RPMI8226 (cell line): ENCODE measurements around the gene TBXAS1.
A peak's percentile ranks its signal among the peaks of the same experiment; 100 is the strongest.

Experiments used
- DNase-seq: peaks from one replicate; pipeline ENCODE4 v3.0.0-alpha.2; 2015

Gene TBXAS1

DNA sequence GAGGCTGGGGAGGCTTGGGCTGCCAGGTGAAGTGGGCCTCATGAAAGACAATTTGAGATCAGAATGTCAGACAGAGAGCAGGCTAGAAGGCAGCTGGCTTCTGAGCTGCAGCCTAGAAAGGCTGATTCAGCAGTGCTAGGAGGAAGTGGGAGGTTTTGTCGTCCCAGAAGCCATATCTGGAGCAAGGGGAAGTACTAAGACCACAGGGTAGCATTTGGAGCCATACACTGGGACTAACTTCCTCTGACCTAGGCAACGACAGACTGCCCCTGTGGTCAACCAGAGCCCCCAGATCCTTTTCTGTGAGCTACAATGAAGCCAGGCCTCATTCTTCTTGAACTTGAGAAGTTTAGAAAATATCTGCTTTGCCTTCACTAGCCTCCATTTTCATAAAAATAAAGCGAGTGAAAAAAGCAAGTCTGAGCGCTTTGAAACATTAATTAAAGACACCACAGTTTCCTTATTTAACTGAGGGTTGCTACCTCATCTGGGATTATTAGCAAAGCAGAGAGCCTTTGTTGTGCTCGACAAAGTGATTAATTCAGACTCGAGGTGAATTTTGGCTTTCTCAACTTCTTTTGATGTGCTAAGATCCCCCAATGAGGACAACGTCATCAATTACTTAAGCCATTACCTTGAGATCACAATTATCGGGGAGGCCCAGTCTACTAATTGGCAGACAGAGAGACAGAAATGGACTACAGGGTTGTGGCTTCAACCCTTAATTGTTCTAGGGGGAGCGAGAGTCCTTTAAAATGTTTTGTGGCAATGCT lies 26.6 kb downstream of the TBXAS1 start:
- peak; percentile 70 for DNase-seq

- DNase-seq = no peak
Measured at GRCh38 chr7:139857791-139858190, 28.7 kb downstream of the TBXAS1 start.

DNA sequence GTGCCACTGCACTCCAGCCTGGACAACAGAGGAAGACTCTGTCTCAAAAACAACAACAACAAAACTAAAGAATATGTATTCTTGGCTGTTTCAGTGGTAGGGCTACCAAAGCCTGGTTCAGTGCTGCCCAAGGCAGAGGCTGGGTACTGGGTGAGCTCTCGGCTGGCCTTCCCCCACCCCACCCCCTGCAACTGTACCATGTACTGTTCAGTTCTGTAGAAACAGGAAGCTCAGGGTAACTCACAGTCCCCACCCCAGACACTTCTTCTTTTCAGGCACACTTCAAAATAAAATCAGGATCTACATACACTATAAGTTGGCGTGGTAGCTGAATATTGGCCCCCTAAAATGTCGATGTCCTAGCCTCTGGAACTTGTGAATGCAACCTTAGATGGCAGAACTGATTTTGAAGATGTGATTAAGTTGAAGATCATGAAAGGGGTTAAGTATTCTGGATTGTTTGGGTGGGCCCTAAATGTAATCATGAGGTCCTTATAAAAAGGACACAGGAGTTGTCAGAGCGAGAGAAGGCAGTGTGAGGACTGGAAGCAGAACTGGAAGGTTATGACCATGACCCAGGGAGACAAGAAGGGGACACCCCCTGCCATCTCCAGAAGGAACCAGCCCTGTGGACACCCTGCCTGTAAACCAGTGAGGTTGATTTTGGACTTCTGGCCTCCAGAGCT lies 31.2 kb downstream of the TBXAS1 start:
- no peak for DNase-seq

DNA sequence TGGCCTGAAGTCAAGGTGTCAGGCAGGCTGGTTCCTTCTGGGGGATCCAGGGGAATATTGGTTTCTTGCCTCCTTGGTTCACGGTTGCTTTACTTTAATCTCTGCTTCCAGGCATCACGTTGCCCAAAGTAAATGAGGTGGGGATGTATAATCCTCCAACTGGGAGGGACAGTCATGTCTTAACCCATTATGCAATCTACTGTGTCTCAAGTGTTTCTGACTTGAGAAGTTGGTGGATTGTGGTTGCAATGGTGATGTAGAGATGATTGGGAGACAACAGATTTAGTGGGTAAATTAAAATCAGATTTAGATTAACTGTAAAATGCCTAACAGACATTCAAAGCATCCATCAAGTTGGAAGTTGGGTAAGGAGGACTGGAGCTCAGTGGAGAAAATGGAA lies 32.7 kb downstream of the TBXAS1 start:
- no peak for DNase-seq

GRCh38 chr7:139866047-139866837 lies 37.2 kb downstream of the TBXAS1 start:
- DNase-seq = no peak

DNA sequence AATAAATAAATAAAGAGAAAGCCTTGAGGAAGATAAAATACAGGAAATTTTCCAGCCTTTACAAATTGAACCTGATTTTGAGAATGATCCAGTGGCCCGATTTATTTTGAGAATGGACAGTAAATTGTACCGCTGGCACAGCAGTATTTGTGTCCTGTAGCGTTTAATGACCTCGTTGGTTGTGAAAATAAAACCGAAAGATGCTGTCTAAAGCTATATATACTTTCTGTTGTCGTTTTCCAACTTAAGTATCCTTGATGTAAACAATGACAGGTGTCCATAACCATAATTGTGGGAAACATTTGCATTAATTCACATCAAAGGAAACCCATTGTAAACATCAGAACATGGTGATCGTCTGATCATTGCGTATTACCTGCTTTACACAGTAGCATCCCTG lies 38.8 kb downstream of the TBXAS1 start:
- peak; percentile 9 for DNase-seq

DNA sequence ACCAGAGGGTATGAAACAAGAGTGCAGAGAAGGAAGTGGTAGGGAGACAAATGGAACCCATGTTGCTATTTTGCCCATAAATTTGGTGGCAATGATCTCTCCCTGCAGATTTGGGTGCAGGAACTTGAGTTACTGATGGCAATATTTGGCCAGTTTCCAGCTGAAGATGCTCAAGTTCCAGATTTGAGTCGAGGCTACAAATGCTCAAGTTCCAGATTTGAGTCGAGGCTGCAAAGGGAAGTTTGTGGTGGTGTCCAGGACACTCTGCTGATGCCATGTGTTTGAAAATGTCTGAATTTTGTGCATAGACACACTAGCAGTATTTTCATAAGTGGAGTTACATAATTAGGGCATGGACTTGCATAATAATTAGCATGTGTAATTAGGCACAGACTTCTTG lies 40.8 kb downstream of the TBXAS1 start:
- no peak for DNase-seq

- no peak for DNase-seq
Measured at GRCh38 chr7:139870380-139870779, 41.3 kb downstream of the TBXAS1 start.

DNA sequence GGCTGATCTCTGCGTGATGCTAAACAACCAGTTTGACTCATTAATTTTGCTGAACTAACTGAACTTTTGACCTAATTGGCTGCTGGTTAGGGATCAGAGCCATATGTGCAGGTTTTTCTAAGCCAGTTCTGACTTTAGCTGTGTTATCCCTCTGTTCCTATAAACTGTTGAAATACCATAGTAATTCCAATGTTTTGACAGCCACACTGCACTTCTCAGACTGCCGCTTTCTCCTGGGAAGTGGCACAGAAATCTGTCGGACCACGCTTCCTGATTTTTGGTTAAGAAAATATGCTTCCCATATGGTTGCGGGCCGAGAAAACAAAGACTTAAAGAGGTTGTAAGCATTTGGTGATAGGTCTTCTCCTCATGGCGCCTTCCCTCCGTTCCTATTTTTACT lies 42.3 kb downstream of the TBXAS1 start:
- no peak for DNase-seq

GRCh38 chr7:139871820-139872219 lies 42.8 kb downstream of the TBXAS1 start:
- no peak for DNase-seq

- no peak for DNase-seq
Measured at GRCh38 chr7:139873593-139874301, 44.7 kb downstream of the TBXAS1 start.

DNA sequence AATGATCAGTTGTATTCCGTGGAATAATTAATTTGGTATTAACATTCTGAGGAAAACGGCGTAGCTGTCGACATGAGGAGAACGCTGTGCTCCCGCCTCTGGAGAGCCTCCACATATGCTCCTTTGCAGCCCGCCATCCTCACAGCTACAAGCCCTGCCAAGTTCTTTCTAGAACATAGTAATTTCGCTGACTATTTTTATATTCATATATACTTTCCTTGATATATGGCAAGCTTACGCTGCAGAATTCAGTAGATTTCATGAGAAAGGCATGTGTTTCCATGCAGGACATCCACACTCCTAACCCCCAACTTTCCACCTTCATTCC lies 45.2 kb downstream of the TBXAS1 start:
- DNase-seq = no peak

DNA sequence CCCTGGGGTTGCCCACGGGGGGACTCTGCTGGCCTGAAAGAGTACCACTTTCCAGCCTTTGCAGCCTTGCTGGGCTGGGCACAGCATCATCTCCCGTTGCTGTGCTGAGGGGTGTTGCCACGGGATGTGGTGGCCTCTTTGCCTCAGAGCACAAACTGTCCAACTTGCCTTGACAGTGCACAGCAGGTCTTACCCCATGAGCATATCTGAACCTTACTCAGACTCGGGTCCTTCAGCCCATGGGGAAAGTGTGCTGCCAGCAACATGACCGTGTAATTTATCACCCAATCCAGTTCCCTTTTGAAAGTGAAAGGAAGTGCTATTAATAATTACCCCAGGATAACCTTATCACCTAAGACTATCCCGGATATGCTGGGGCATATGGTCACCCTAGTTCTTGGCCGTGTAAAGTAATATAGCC lies 46.8 kb downstream of the TBXAS1 start:
- DNase-seq = no peak

DNA sequence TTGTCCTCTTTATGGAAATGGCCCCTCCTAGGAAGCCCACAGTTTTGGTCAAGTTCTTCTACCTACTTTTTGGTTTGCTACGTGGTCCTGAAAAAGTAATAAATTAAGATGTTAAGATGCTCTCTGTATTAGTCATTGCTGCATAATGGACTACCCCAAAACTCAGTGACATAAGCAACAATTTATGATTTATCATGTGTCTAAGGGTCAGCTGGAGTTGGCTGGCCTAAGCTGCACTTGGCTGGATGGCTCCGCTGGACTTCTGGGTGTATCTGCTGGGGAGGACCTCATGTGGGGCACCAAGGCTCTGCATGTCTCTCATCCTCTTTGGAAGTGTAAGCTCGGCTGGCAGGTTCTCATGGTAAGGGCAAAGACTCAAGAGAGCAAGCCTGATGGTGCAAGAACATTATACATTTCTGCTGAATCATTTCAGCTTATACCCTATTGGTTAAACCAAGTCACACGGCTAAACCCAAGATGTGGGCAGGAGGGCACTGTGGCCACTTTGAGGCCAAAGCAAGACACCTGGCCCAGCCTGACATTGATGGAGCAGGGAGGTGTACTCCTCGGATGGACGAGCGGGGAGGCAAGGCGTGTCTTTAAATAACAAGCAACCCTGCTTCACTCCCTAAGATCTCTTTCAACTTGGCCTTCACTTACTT lies 47.7 kb downstream of the TBXAS1 start:
- no peak for DNase-seq

- DNase-seq = no peak
Measured at GRCh38 chr7:139883814-139884213, 54.8 kb downstream of the TBXAS1 start.

DNA sequence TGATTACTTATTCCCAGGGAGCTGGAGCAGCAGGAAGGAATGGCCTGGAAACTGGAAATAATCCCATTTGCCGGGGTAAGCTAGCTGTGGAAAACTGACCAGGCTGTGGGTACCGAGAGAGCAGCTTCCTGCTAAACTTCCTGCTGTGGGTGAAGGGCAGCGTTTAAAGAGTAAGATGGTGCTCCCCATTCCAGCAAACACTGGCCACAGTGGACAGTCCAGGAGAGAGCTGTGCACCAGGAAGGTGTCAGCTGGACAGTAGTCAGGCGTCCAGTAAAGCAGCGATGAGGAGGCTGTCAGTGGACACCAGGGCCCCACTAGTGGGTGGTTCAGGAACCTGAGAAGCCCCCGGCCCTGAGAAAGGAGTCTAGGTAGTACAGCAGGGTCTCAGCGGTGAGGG lies 55.4 kb downstream of the TBXAS1 start:
- no peak for DNase-seq

DNA sequence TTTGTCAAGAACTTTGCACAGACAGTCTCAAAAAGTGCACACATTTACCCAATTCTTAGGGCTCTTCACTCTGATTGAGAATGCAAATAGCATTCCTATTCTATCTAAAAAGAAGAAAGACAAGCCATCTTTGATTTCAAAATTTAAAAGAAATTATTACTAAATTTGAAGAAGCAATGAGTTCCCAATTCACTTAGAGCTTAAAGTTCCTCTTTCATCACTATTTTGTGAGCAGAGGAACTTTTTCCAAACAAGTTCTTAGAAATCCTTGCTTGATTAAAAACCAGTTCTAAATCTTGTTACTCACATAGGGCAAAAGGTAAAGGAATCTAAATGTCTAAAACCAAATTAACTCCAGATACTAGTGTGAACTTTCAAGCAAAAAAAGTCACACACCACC lies 56.4 kb downstream of the TBXAS1 start:
- DNase-seq = no peak

GRCh38 chr7:139886206-139886605 lies 57.1 kb downstream of the TBXAS1 start:
- no peak for DNase-seq

DNA sequence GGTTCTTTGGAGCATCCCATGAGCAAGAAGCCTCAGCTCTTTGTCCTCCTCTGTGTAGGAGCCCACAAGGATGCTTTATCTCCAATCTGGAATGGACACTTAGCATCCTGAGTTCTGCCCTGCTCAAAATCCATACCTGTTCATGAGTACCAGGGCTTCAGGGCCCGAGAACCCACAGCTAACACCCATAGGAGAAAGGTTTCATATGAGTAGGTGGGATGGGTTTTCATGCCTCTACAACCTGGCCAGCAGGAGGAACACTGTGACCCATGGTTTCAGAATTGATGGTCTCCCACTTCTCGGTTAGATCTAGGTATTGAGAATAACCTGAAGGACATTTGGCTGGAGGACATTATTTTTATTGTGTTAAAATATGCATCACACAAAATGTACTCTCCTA lies 57.8 kb downstream of the TBXAS1 start:
- DNase-seq = no peak

DNA sequence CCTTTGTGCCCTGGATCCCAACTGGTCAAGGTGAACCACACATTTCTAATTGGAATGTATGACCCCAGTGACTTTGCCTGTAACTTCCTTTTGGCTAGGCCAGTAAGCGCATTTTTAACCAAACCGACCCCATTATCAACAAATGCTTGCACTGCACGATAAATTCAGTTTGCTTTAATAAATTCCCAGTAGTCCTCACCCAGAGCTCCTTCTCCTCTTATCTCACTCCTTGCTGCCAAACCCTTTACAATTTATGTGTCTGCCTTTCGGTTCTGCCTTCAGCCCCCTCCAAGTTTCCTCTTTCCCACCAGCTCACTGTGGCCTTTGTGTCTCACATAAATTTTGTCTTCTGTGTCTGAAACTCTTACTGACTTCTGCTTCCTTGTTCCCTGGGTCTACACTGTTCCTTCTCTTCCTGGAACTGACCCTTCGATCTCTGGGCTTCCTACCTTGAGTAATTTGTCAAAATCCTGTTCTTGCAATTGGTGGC lies 59.0 kb downstream of the TBXAS1 start:
- no peak for DNase-seq

DNA sequence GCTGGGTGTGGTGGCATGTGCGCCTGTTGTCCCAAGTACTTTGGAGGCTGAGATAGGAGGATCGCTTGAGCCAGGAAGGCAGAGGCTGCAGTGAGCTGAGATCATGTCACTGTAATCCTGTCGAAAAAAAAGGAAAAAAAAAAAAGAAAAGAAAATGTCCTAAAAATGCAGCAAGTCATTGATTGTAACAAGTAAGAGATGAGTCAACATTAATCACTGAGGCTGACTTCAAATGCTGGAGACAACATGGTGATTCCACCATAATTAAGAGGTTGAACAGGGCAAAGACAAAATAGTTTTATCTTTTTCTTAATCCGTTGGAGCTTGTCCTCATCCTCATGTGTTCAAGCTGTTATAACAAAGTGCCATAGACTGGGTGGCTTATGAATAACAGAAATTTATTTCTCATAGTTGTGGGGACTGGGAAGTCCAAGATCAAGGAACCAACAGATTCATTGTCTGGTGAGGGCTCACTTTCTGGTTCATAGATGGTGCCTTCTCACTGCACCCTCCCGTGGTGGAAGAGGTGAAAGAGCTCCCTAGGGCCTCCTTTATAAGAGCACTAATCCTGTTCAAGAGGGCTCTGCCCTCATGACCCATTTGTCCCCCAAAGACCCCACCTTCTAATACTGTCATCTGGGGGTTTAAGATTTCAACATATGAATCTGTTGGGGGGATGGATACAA lies 60.3 kb downstream of the TBXAS1 start:
- DNase-seq = no peak

- no peak for DNase-seq
Measured at GRCh38 chr7:139893461-139893860, 64.4 kb downstream of the TBXAS1 start.
